ENCODE measurements around the gene TLK1.

TLK1 gene

GRCh38 chr2:170965446-170966225 lies 195.1 kb downstream of the TLK1 start:
- no peak for DNase-seq (ENCODE audit: low read depth)

- no peak for DNase-seq (ENCODE audit: low read depth)
Observed at GRCh38 chr2:170963386-170963785, 197.3 kb downstream of the TLK1 start.

- no peak for DNase-seq (ENCODE audit: low read depth)
Observed at GRCh38 chr2:170953941-170954340, 206.8 kb downstream of the TLK1 start.

- no peak for DNase-seq (ENCODE audit: low read depth)
Observed at GRCh38 chr2:170950221-170950761, 210.4 kb downstream of the TLK1 start.

- DNase-seq (ENCODE audit: low read depth), result no peak
Observed at GRCh38 chr2:170949415-170949814, 211.3 kb downstream of the TLK1 start.

GRCh38 chr2:170944545-170944944 lies 216.1 kb downstream of the TLK1 start:
- no peak for DNase-seq (ENCODE audit: low read depth)

- DNase-seq (ENCODE audit: low read depth), result no peak
Observed at GRCh38 chr2:170943596-170943995, 217.1 kb downstream of the TLK1 start.

- no peak for DNase-seq (ENCODE audit: low read depth)
Observed at GRCh38 chr2:170943041-170943440, 217.7 kb downstream of the TLK1 start.

- no peak for DNase-seq (ENCODE audit: low read depth)
Observed at GRCh38 chr2:170942615-170943014, 218.1 kb downstream of the TLK1 start.
